DMS 273 (cell line): Measurements from ENCODE around the gene PDE4D.
"Not testable (repeated sequence)": the region's sequence is repeated elsewhere in the genome, so short reads cannot be mapped to it uniquely, and the experiment has no call there.

ENCODE experiments used
- DNase-seq: peaks from one replicate; lab custom pipeline; 2025; ENCODE audit not compliant: unreplicated experiment; lab: John Stamatoyannopoulos, UW

The PDE4D gene

GRCh38 chr5:59001154-59001553 is 892.4 kb downstream of the PDE4D start:
- DNase-seq: no peak

- DNase-seq: no peak
Observed at GRCh38 chr5:59000211-59000610, 893.3 kb downstream of the PDE4D start.

GRCh38 chr5:58999804-59000203 is 893.7 kb downstream of the PDE4D start:
- DNase-seq: peak; percentile 74

- DNase-seq: no peak
Observed at GRCh38 chr5:58998544-58998943, 895.0 kb downstream of the PDE4D start.

- DNase-seq: not testable (repeated sequence)
Observed at GRCh38 chr5:58995779-58996178, 897.7 kb downstream of the PDE4D start.

- DNase-seq: no peak
Observed at GRCh38 chr5:58993461-58993860, 900.1 kb downstream of the PDE4D start.

GRCh38 chr5:58988938-58989337 is 904.6 kb downstream of the PDE4D start:
- DNase-seq: no peak

GRCh38 chr5:58987193-58987592 is 906.3 kb downstream of the PDE4D start:
- DNase-seq: no peak

- no peak for DNase-seq
Observed at GRCh38 chr5:58986281-58986680, 907.2 kb downstream of the PDE4D start.

- no peak for DNase-seq
Observed at GRCh38 chr5:58985759-58986158, 907.8 kb downstream of the PDE4D start.

- DNase-seq: no peak
Observed at GRCh38 chr5:58985311-58985710, 908.2 kb downstream of the PDE4D start.

GRCh38 chr5:58983526-58984452 is 909.7 kb downstream of the PDE4D start:
- DNase-seq: no peak

- no peak for DNase-seq
Observed at GRCh38 chr5:58980890-58981289, 912.6 kb downstream of the PDE4D start.

GRCh38 chr5:58979090-58979489 is 914.4 kb downstream of the PDE4D start:
- DNase-seq: no peak

GRCh38 chr5:58974601-58975000 is 918.9 kb downstream of the PDE4D start:
- DNase-seq: no peak

GRCh38 chr5:58974083-58974482 is 919.4 kb downstream of the PDE4D start:
- DNase-seq: no peak

GRCh38 chr5:58972301-58972700 is 921.2 kb downstream of the PDE4D start:
- no peak for DNase-seq

- DNase-seq: peak; percentile 37
Observed at GRCh38 chr5:58970766-58971165, 922.8 kb downstream of the PDE4D start.

GRCh38 chr5:58969795-58970194 is 923.7 kb downstream of the PDE4D start:
- no peak for DNase-seq

- DNase-seq: no peak
Observed at GRCh38 chr5:58969253-58969652, 924.3 kb downstream of the PDE4D start.

GRCh38 chr5:58968350-58968749 is 925.2 kb downstream of the PDE4D start:
- DNase-seq: no peak

GRCh38 chr5:58967597-58968281 is 925.8 kb downstream of the PDE4D start:
- no peak for DNase-seq
